GM19438 (cell line): ENCODE measurements around the gene ATXN7.

ENCODE experiments used
- ATAC-seq: cut with Tn5 transposase; IDR thresholded peaks from one replicate; pipeline ENCODE4 v1.9.1; 2021; ENCODE audit warnings: low read depth; ENCODE audit not compliant: unreplicated experiment

The ATXN7 gene

GRCh38 chr3:63862804-63863149 is 890 bp upstream of the ATXN7 start:
- ATAC-seq = no peak

DNA sequence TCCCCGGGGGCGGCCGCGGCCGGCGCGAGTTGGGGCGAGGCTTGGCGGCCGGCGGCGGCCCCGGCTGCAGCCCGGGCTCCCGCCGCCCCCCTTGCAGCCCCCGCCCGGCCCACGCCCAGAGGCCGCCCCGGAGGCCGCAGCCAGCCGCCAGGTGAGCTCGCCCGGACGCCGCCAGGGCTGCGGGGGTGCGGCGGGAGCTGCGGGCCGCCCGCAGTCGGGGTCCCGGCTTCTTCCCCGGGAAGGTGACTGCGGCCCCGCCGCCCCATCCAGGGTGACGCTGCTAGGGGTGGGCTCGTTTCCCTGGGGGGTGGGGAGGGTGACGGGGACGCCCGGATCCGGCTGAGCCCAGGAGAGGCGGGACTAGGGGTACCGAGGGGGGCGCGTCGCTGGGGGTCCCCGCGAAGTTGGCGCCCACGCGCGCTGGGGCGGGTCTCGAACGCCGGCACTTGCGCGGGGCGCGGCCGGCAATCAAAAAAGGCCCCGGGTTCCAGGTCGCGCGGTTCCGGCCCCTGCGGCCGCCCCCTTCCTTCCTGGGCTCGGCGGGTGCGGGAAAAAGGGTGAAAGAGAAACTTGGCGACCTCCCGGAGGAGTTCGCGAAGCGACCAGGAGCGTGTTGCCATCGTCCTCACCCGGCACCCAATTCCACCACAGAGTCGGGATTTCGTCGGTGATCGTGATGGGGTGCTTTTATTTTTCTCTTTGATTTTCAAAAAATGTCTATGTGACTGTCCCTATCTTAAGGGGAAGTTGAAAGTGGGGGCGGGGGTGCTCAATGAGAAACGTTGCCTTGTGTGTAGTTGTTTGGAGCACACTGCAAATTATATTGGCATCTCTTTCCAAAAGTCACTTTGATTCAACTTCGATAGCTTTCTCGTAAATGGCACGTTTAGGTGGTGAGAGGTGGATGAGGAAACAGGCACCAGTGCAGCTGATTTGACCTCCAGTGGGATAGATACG is 619 bp downstream of the ATXN7 start:
- peak; percentile 45 for ATAC-seq

GRCh38 chr3:63864965-63865327 is 1.3 kb downstream of the ATXN7 start:
- ATAC-seq = no peak

DNA sequence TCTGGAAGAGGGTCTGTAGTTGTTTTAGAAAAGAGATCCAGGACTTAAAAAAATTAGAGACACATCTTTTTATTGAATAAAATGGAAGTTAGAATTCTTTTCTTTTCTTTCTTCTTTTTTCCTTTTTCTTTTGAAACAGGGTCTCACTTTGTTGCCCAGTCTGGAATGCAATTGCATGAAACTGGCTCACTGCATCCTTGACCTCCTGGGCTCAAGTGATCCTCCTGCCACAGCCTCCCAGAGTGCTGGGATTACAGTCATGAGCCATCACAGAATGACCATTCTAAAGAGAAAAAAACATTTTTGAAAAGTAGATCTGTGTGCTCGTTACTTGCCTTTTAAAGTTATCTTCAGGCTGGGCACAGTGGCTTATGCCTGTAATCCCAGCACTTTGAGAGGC is 3.6 kb downstream of the ATXN7 start:
- no peak for ATAC-seq

DNA sequence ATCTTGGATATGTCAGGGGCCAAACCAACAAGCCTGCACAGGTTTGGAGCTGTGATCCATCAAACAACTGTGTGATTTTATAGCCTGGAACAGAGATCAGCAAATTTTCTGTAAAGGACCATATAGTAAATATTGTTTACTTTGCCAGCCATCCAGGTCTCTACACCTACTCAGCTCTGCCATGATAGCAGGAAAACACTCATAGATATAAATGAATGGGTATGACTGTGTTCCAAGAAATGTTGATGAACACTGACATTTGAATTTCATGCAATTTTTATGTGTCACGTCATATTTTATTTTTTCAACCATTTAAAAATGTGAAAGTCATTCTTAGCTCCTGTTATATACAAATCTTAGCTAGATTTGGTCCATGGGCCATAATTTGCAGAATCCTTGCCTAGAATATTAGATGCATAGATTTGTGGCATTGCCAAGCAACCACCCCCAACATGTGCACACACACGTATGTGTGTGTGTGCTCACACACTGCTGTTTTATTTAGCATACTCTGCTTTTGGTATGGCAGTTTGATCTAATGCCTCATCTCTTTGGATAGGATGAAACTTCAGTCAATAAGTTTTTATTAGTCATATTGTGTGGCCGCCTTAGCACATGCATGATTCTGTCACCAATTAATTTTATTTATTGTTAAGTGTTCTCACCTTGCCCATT is 6.4 kb downstream of the ATXN7 start:
- no peak for ATAC-seq

DNA sequence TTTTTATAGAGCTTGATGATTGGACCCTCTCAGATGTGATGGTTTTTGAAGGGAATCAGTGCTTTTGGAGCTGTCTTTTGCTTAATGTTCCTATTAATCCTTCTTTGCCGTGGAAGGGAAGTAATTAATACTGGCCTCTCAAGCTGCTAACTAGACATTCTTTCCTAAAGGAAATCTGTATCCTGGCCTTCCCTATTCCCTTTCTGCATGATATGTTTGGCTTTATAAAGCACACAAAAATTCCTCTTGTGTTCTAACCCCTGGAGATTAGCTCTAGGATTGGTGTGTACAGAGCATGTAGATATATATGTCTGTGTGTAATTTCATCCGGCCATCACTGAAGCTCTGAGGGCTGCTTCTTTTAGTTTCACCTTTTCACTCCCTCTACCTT is 6.9 kb downstream of the ATXN7 start:
- no peak for ATAC-seq

DNA sequence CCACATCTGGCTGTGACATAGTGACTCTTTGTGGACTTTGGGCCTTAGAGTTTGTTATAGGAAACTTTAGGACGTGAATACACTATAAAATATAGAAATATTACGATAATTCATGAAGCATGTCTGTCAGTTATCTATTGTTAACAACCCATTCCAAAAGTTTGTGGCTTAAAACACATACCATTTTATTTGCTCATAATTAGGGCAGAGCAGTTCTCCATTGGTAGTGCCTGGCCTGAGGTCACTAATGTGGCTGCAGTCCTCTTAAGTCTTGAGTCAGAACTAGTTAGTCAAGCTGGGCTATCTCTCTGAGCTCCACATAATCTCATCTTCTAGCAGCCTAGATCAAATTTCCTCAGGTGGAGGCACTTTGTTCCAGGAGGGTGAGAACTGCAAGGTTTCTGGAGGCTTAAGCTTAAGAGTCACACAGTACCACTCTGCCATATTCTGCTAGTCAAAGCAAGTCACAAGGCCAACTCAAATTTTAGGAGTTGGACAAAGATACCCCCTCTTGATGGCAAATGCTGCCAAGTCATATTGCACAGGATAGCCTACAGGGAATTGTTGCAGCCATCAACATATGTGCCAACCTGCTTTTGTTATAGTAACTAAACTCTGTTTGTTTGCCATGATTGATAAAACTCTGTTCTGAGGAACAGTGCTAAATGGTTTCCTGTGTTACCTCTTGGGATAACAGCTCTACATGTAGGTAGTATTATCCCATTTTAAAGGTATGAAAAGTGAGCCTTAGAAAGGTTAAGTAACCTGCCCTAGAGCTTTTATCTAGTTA is 8.7 kb downstream of the ATXN7 start:
- ATAC-seq = no peak

DNA sequence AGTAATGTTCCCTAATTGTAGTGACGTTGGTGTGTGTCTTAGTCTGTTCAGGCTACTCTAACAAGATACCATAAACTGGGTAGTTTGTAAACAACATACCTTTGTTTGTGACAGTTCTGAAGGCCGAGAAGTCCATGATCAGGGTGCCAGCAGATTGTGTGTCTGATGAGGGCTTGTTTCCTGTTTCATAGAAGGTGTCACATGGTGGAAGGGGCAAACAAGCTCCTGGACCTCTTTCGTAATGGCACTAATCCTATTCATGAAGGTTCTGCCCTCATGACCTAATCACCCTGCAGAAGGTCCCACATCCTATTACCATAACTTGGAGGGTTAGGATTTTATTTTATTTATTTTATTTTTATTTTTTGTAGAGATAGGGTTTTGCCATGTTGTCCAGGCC is 11.1 kb downstream of the ATXN7 start:
- ATAC-seq = no peak

GRCh38 chr3:63875510-63875909 is 11.8 kb downstream of the ATXN7 start:
- no peak for ATAC-seq

DNA sequence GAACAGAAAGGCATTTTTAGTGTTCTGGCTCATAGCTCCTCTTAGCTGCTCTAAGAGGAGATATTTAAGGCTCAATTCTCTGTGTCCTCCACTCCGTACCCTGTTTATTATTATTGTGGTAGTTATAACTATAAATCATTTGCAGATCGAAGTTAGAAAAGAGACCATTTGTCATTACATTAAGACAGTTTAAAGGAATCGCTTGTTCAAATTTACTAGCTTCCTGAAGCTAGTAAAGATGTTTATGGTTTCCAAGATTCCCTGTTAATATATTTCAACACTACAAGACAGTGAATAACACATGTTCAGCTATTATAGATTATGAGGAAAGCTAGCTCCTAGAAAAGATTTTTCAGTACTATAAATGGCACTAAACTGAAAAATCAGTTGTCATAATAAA is 12.6 kb downstream of the ATXN7 start:
- no peak for ATAC-seq

DNA sequence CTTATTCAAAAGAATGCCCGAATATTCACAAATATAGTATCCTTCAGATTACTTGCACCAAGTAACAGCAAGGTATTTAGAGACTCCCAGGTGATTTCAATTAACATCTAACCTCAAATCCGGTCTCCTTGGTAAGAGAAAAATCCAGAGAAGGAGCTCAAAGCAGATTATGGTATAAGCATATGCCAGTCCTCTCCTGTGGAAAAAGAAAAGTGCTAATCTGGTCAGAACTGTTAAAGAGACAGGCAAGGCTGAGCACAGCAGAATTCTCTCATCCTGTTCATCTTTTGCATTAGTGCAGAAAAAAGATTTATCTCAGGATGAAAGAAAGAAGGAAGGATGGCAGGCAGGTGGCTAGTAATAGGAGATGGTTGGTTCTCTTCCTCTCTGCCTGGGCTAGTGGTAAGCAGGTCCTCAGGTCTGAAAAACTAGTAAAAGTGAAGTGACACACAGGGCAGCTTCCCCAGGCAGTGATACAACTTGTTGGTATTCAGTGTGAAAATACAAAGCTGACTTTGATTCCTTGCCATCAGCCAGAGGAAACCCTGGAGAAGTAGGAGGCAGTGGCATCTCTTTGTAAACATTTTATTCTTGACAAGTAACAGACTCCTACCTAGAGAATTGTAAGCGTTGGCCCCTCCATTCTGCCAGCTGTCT is 14.2 kb downstream of the ATXN7 start:
- ATAC-seq = no peak

DNA sequence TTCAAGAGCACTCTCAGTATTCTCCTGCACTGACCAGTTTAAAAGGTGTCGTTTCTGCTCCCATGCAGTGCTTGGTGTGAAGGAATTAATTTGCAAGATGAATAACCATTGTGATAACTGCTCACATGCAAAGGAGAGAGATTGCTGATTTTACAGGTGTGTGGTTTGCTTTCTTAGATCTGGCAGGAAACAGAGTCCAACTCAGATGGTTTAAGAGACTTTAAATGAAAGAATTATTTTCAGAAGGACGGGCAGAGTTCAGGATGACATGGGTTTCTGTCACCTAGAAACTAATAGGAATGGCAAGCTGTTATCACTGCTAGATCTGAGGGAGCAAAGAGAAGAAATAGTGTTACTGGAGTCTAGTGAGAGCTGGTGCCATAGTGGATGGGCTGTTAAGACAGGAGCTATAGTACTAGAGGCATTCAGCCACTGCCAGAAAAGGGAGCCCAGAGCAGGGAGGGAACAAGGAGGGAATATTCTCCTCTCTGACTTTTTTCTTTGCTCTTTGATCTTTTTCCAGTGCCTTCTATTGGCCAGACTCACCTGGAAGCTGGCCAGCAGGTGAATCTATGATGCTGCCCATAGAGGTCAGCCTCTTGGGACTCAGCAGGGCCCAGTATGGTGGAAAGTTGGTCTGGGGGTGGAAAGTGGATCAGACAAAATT is 14.9 kb downstream of the ATXN7 start:
- ATAC-seq = no peak

- ATAC-seq = no peak
Observed at GRCh38 chr3:63880653-63881052, 17.0 kb downstream of the ATXN7 start.

- ATAC-seq = no peak
Observed at GRCh38 chr3:63886858-63887257, 23.2 kb downstream of the ATXN7 start.

- no peak for ATAC-seq
Observed at GRCh38 chr3:63891518-63891917, 27.9 kb downstream of the ATXN7 start.

DNA sequence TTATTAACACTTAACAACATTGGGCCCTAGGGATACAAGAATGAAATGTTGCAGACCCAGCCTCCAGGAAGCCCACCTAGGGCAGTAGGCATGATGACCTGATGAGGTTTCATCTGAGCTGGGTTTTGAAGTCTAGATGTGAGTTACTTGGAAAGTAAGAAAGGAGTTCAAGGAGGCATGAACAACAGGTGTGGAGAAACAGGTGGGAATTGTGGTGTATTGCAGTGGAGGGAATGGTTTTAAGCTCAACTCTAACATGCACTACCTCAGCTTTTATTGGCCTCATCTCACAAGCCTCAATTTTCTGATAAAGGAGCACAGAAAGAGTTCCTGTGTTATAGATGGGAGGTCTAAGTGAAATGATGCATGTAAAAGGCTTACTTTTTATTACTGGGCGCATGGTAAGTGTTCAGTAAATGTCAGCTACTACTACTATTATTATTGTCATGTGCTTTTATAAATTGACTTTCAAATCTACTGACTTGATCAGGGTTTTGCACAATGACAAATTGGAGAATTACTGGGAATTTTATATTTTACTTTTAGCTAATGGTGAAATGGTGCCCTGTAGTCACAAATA is 29.2 kb downstream of the ATXN7 start:
- no peak for ATAC-seq

DNA sequence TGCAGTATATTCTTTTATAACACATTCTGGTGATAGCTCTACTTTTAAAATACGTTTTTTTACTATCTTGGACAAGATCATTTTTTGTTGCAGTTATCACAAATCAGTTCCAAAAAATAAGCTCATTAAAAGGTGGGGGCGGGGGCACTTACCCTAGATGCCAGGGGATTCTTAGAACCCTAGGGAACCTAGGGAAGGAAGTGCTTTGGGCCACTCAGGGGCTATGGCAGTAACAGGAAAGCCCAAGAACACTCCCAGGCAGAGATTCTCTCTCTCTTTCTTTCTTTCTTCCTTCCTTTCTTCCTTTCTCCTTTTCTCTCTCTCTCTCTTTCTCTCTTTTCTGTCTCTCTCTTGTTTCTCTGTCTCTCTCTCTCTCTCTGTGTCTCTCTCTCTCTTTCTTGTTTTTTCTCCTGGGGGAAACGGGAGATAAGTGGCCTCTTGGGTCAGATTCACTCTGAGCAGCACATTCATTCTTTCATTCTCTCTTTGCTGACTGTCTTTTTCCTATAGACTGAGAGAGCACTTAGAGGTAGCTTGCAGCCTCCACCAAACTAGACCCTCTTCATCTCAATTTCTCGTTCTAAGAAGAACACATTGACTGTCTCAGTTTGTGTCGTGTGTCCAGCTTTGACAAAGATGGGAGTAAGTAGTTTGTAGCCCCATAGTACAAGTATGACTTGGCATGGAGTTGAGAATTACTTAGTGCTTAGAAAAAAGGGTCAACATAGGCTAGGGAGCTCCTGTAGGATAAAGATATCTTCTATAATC is 31.9 kb downstream of the ATXN7 start:
- no peak for ATAC-seq

DNA sequence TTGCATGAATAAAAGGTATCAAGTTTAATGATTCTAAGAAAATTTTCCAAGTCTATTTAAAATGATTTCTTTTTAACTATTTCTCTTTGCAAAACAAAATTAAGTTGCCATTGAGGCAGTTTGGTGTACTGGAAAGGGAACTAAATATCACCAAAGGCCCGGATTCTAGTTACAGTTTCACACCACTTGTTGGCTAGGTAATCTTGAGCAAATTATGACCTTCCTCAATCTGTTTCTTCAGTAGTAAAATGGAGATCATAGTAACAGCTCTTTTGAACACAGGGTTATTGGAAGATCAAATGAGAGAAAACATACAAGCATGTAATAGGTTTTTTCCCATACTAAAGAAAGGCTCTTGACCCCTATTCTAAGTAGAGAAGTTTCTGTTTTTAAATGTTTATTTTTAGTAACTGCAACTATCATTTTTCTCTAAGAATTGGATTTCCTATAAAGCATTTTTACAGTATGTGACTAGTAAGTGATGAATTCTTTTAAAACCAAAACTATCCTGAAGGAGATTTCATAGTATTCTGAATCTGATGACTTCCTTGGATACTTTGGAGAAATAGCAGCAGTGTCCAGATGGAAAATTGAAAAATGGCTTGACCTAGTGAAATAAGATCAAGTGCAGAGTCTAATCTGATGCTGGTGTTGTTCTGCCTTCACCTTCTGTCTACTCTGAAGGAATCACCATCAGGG is 32.8 kb downstream of the ATXN7 start:
- ATAC-seq = no peak

GRCh38 chr3:63900010-63900409 is 36.3 kb downstream of the ATXN7 start:
- ATAC-seq = no peak
